Right lung (tissue), 5 donors: Measurements from ENCODE around the gene MYL12B. TPM values are rescaled to one million over a fixed set of nuclear protein-coding genes. Genes with fewer than 3 reads are reported as not detected.
"Not testable (repeated sequence)": the region's sequence is repeated elsewhere in the genome, so short reads cannot be mapped to it uniquely, and the experiment has no call there.

ENCODE experiments used
- DNase-seq, 2 donors: peaks; one replicate each; pipeline ENCODE4 v3.0.0-alpha.2; 2013
- polyA plus RNA-seq, 5 donors: library from polyadenylated mRNA; unstranded; fragments of 120-200 nt; gene quantifications; one replicate each; pipeline versions ENCODE4 v1.2.1 to v1.2.3, GENCODE V29; 2013; ENCODE audit warnings: inconsistent platforms in 1 of 5, low replicate concordance in 1 of 5; ENCODE audit not compliant: insufficient read length in 5 of 5, insufficient read depth in 1 of 5

MYL12B gene
- polyA plus RNA-seq, 5 donors = 406 to 530 (median 439) TPM

- DNase-seq = no peak
Observed at GRCh38 chr18:3257627-3258120, 4.3 kb upstream of the MYL12B start.

- DNase-seq = no peak
Observed at GRCh38 chr18:3260995-3261372, 949 bp upstream of the MYL12B start.

DNA sequence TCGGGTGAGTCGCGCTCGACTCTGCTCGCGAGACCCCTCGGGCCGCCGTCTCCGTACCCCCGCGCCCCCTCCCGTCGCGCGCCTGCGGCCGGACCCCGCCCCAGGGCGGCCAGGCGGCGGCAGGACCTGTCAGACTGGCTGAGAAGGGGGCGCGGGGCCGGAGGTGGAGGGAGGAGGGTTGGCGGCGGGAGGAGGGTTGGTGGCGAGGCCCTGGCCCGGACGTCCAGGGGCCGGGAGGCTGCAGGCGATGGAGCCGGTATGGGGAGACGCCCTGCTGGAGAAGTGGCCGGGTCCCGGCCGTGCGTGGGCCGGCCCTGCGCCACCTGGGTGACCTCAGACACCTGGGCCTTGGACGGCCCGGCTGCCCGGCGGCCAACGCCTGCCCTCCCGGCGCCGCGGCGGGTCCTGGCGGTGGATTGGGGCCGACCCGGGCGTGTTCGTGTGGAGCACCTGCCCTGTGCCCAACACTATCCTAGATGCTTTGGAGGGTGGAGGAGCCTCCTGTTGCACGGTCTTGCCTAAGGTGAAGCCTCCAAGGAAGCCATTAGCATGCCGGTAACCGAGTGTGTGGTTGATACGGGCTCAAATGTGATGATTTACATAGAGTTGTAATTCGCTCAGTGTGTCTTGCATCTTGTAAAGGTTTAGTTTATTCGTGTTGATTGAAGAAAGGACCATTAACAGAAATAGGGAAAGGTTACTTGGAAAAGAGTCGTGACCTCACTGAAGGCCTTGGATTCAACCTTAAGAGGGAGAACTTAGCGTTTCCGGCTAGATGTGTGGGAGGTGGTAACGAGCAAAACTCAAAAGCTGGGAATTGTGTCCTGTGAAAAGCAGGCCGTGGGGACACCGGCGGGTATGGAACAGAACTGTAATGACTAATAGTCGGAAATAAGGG, 550 bp downstream of the MYL12B start:
- DNase-seq = peak; percentile 26 to 27

- DNase-seq = no peak
Observed at GRCh38 chr18:3263132-3263700, 1.3 kb downstream of the MYL12B start.

DNA sequence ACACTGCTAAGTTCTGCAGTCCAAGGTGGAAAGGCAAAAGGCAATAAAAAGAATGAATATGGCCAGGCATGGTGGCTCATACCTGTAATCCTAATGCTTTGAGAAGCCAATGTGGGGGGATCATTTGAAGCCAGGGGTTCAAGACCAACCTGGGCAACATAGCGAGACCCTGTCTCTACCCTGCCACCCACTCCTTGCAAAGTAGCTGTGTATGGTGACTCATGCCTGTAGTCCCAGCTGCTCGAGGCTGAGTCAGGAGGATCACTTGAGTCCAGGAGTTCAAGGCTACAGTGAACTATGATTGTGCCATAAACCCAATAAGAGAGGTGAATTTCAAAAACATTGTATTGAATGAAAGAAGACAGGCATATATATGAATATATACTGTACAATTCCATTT, 2.4 kb downstream of the MYL12B start:
- no peak for DNase-seq

- no peak for DNase-seq
Observed at GRCh38 chr18:3265564-3266033, 3.7 kb downstream of the MYL12B start.

GRCh38 chr18:3266062-3266608, 4.2 kb downstream of the MYL12B start:
- DNase-seq = no peak

- DNase-seq = no peak
Observed at GRCh38 chr18:3268306-3268705, 6.4 kb downstream of the MYL12B start.

GRCh38 chr18:3269241-3269913, 7.4 kb downstream of the MYL12B start:
- no peak for DNase-seq

- no peak for DNase-seq
Observed at GRCh38 chr18:3269914-3270299, 8.0 kb downstream of the MYL12B start.

DNA sequence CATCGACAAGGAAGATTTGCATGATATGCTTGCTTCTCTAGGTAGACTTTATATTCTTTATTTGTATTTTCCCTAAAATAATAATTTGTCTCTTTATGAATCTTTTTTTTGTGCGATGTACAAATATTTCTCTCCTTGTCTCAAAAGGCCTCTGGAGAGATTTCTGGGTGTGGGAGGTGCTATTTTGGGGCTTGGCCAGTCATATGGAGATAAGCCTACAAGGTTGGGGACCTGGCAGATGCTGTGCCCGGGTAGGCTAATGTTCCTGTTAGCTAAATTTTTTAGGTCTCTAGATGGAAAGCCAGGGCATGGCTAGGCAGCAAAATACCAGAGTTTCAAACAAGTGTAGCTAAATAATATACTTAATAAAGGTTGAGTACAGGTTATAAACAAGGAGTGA, 11.1 kb downstream of the MYL12B start:
- no peak for DNase-seq

DNA sequence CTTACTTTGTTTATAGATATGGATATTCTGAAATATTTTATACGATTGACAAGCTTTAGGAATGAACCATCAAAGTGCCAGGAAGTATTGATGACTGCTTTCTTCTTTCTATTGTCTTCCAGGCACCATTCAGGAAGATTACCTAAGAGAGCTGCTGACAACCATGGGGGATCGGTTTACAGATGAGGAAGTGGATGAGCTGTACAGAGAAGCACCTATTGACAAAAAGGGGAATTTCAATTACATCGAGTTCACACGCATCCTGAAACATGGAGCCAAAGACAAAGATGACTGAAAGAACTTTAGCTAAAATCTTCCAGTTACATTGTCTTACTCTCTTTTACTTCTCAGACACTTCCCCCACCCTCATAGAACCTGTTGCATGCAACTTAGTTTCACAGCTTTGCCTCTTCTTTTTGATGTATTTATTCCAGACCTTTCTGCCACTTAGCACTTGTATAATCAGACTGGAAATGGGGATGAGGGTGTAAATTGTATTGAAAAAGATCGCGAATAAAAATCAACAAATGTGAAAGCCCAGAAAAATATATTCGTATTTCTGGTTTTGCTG, 15.8 kb downstream of the MYL12B start:
- not testable (repeated sequence) for DNase-seq

DNA sequence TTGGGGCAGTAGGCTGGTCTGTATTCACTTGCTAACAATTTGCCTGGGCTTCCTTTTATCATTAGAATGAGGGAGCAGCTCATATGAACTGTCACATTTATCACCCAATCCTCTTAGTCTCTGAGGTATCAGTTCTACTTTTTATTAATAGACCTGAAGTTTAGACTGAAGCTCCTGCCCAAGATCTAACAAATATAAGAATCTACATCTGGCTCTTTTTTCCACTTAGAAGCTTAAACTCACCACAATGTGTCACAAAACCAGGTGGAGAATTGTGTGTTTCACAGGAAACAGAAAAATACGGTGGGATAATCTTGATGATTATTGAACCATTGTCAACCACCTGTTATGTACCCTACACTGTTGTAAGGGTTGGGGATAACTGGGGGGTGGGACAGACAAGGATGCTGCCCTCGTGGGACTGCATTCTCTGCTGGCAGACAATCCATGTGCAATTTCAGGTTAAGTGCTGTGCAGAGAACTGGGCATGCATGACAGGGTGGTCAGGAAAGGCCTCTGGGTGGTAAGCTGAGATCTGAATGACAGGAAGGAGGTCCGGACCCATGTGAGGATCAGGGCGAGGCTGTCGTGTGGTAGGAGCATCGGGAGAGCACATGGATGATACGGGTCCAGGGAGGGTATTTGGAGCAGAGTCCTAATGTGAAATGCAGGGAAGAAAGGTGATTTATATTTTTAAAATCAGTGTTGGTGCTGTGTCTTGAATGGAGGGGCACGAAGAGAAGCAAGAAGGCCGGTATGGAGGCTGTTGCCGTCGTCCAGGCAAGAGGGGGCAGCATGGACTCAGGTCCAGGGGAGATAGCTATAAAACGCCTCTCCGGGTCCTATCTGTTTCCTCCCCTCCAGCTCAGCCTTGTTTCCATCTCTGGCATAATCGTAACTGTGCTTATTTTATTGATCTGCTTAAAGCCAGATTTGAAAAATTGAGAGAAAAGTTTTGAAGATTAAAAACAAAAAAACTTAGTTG, 17.6 kb downstream of the MYL12B start:
- DNase-seq = no peak

- DNase-seq = peak; percentile 56 to 76
Observed at GRCh38 chr18:3281456-3282400, 19.8 kb downstream of the MYL12B start.

- no peak for DNase-seq
Observed at GRCh38 chr18:3283253-3283863, 21.4 kb downstream of the MYL12B start.

- no peak for DNase-seq
Observed at GRCh38 chr18:3283908-3284307, 22.0 kb downstream of the MYL12B start.

- DNase-seq = no peak
Observed at GRCh38 chr18:3284501-3284900, 22.6 kb downstream of the MYL12B start.

- DNase-seq = no peak
Observed at GRCh38 chr18:3286159-3286558, 24.2 kb downstream of the MYL12B start.
